Measurements from ENCODE around the gene LTBP3.

DNA sequence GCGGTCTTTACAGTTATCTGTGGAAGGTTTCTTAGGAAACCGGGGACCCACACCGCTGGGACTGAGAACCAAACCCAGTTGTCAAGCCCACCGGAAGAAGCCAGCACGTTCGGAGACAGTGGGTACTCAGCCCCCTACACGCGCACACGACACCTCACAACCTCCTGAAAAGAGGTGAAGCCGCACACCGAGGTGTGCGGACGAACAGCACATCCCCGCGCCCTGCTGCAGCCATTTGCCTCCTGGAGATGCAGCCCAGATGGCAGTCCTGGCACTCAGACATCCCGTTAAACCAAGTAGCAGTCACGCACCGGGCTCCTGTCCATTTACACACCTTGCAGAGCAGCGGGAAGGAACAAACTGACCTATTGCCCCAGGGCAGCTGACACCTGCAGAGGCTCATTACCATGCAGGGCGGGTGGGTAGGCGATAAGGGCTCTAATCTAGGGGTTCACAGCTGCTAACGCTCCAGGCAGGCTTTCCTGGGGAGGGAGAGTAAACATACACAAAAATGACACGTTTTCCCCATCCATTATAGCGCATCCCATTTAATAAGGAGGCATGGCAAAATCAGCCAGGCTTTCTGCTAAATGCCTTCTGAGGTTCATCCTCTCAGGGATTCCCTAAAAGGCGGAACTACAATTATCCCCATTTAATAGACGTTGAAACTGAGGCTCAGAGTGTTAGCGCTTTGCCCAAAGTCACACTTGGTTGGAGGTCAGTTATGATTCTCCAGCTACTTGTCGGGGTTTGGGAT is 16.8 kb upstream of the LTBP3 start:
- TF ChIP-seq, protein P1, sequence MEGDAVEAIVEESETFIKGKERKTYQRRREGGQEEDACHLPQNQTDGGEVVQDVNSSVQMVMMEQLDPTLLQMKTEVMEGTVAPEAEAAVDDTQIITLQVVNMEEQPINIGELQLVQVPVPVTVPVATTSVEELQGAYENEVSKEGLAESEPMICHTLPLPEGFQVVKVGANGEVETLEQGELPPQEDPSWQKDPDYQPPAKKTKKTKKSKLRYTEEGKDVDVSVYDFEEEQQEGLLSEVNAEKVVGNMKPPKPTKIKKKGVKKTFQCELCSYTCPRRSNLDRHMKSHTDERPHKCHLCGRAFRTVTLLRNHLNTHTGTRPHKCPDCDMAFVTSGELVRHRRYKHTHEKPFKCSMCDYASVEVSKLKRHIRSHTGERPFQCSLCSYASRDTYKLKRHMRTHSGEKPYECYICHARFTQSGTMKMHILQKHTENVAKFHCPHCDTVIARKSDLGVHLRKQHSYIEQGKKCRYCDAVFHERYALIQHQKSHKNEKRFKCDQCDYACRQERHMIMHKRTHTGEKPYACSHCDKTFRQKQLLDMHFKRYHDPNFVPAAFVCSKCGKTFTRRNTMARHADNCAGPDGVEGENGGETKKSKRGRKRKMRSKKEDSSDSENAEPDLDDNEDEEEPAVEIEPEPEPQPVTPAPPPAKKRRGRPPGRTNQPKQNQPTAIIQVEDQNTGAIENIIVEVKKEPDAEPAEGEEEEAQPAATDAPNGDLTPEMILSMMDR (IDR thresholded peaks at IDR 0.05), result no peak
- no peak for TF ChIP-seq POLR2A (IDR thresholded peaks at IDR 0.05)
